GM18909 (cell line): ENCODE data around the gene TMSB4X.
"Not testable (repeated sequence)": the region's sequence is repeated elsewhere in the genome, so short reads cannot be mapped to it uniquely, and the experiment has no call there.

ENCODE experiments used
- ATAC-seq: cut with Tn5 transposase; IDR thresholded peaks from one replicate; pipeline ENCODE4 v1.9.1; 2021; ENCODE audit warnings: mild to moderate bottlenecking; ENCODE audit not compliant: unreplicated experiment, poor library complexity

TMSB4X gene

GRCh38 chrX:12974305-12974795, 560 bp upstream of the TMSB4X start:
- no peak for ATAC-seq

GRCh38 chrX:12975670-12975965, 708 bp downstream of the TMSB4X start:
- ATAC-seq = no peak

- no peak for ATAC-seq
Measured at GRCh38 chrX:12975991-12976558, 1.2 kb downstream of the TMSB4X start.

- ATAC-seq = not testable (repeated sequence)
Measured at GRCh38 chrX:12976819-12977732, 2.2 kb downstream of the TMSB4X start.

GRCh38 chrX:12977761-12978204, 2.9 kb downstream of the TMSB4X start:
- ATAC-seq = peak; percentile 12

GRCh38 chrX:12978205-12979025, 3.5 kb downstream of the TMSB4X start:
- peak; percentile 58 for ATAC-seq

GRCh38 chrX:12979026-12979607, 4.2 kb downstream of the TMSB4X start:
- no peak for ATAC-seq

GRCh38 chrX:12979616-12980015, 4.7 kb downstream of the TMSB4X start:
- no peak for ATAC-seq

- not testable (repeated sequence) for ATAC-seq
Measured at GRCh38 chrX:12980039-12980438, 5.1 kb downstream of the TMSB4X start.

- ATAC-seq = no peak
Measured at GRCh38 chrX:12981880-12982279, 7.0 kb downstream of the TMSB4X start.

- peak; percentile 73 for ATAC-seq
Measured at GRCh38 chrX:12984603-12985319, 9.9 kb downstream of the TMSB4X start.

GRCh38 chrX:12985331-12985730, 10.4 kb downstream of the TMSB4X start:
- ATAC-seq = peak; percentile 13

- ATAC-seq = peak; percentile 56
Measured at GRCh38 chrX:12986164-12986779, 11.4 kb downstream of the TMSB4X start.

GRCh38 chrX:12986886-12987285, 12.0 kb downstream of the TMSB4X start:
- ATAC-seq = no peak

- no peak for ATAC-seq
Measured at GRCh38 chrX:12987340-12987739, 12.4 kb downstream of the TMSB4X start.

GRCh38 chrX:12987900-12988594, 13.1 kb downstream of the TMSB4X start:
- no peak for ATAC-seq

- ATAC-seq = no peak
Measured at GRCh38 chrX:12988797-12989196, 13.9 kb downstream of the TMSB4X start.

GRCh38 chrX:12989461-12989860, 14.6 kb downstream of the TMSB4X start:
- ATAC-seq = no peak

GRCh38 chrX:12991575-12991974, 16.7 kb downstream of the TMSB4X start:
- no peak for ATAC-seq
